ENCODE measurements around the gene FDX1.

The FDX1 gene

DNA sequence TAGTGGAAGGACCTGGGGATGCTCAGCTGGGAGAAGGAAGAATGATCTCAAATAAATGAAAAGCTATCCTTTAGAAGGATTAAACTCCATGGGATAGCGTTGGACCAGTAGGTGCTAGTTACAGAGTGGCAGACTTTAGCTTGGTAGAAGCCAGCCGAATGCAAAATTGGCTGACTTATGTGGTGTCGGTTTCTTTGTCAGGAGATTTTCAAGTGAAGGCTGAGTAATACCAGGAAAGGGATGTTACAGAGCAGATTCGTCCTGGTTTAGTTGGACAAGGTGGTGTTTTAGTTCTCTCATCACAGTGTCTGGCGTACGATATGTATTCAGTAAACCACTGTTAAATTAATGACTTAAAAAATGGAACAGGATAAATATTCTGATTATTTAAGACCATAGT is 26.0 kb downstream of the FDX1 start:
- TF ChIP-seq, protein P1, sequence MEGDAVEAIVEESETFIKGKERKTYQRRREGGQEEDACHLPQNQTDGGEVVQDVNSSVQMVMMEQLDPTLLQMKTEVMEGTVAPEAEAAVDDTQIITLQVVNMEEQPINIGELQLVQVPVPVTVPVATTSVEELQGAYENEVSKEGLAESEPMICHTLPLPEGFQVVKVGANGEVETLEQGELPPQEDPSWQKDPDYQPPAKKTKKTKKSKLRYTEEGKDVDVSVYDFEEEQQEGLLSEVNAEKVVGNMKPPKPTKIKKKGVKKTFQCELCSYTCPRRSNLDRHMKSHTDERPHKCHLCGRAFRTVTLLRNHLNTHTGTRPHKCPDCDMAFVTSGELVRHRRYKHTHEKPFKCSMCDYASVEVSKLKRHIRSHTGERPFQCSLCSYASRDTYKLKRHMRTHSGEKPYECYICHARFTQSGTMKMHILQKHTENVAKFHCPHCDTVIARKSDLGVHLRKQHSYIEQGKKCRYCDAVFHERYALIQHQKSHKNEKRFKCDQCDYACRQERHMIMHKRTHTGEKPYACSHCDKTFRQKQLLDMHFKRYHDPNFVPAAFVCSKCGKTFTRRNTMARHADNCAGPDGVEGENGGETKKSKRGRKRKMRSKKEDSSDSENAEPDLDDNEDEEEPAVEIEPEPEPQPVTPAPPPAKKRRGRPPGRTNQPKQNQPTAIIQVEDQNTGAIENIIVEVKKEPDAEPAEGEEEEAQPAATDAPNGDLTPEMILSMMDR (IDR thresholded peaks at IDR 0.05), result no peak

DNA sequence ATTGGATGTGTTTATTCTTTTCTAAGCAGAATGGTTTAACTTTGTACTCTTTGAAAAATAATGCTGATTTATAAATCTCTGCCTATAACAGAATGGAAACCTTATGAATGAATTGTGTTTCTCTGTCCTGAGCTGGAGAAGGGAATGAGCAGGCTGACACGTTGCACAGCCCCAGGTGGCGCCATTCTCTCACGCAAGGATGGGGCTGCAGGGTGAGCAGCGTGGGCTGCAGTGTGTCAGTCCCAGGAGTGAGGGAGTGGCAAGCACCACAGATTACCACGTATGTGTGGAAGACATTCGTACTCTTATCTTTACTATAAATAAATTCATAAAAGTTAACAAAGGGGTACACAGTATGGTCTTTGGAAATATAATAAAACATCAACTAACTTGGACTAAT is 33.4 kb downstream of the FDX1 start:
- Histone ChIP-seq H3K4me3 (no peak overlapping the region), H3K27ac (no peak overlapping the region)
- no peak for DNase-seq (ENCODE audit: low spot score)
- TF ChIP-seq, protein P1 (IDR thresholded peaks at IDR 0.05), result peak; percentile 11

More for the DNA sequence above, 26.0 kb downstream of the FDX1 start:
- no peak overlapping the region for H3K27ac ChIP-seq
- H3K4me3 ChIP-seq, result no peak overlapping the region
- no peak for DNase-seq (ENCODE audit: low spot score)

DNA sequence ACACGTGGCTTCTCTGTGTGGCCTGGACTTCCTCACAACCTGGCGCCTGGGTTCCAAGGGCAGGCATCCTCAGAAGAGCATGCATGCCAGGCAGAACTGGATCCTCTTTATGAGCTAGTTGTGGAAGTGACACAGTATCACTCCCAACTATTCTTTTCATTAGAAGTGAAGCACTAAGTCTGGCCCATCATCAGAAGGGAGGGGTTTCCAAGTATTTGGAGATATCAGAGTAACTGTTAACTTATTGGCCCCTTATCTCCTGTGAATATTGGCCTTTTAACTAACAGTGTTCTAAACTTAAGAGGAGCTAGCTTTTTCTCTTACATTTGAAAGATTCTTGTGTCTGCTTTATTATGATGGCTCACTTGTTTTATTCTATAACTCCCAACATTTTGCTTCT is 35.5 kb downstream of the FDX1 start:
- DNase-seq (ENCODE audit: low spot score), result no peak
- H3K27ac ChIP-seq, result no peak overlapping the region
- TF ChIP-seq, protein P1 (IDR thresholded peaks at IDR 0.05), result no peak
- no peak overlapping the region for H3K4me3 ChIP-seq

DNA sequence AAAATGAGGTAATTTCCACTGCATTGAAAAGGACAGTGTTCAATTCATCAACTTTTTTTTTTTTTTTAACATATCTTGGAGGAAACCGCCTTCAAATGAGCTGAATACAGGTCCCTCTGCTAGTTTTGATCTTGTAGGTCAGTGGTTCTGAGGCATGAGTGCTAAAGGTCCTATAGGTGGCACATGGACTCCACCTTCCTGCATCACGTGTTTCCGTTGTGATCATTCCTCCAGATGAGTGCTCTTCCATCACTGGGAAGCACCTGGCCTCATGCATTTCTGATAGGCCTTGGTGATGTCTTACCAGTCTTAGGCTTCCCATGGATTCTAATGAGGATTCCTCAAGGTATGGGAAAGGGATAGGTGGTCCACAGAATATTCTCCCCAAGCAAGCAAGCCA is 37.8 kb downstream of the FDX1 start:
- no peak overlapping the region for H3K27ac ChIP-seq
- no peak for DNase-seq (ENCODE audit: low spot score)
- H3K4me3 ChIP-seq, result no peak overlapping the region
- TF ChIP-seq, protein P1 (IDR thresholded peaks at IDR 0.05), result no peak

DNA sequence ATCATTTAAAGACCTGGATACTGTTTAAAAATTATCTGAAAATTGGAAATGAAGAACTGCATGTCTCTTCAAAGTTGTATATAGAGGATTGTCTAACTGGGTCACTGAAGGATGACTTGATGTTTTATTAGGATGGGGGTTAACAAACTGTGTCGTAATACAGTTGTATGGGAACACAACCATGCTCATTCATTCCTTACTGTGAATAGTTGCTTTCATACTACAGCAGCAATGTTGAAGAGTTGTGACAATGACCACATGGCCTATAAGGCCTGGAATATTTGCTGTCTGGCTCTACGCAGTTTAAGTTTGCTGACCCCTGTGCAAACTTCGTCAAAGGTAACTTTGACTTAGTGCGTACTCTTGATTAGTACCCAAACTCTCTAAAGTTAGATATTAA is 38.4 kb downstream of the FDX1 start:
- H3K27ac ChIP-seq, result no peak overlapping the region

DNA sequence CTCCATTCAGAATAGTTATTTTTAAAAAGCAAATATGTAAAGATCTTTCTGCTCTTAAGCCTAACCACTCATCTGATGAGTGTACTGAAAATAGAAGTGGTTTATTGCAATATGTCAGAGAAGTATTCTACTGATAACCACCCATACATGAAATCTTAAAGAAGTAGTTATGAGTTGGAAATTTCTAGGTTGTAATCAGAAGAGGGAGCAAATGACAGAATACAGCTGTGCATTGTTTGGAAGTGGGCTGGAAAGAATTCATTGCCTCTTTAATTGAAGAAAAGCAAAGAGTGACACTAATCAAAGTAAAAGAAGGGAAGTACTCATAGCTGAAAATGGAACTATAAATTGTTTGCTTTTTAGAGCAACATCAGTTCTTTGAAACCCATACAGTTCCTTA is 39.4 kb downstream of the FDX1 start:
- Histone ChIP-seq H3K27ac (no peak overlapping the region), H3K4me3 (no peak overlapping the region)
- DNase-seq (ENCODE audit: low spot score), result no peak
- TF ChIP-seq, protein P1 (IDR thresholded peaks at IDR 0.05), result no peak

More for the DNA sequence above, 38.4 kb downstream of the FDX1 start:
- TF ChIP-seq, protein P1 (IDR thresholded peaks at IDR 0.05), result no peak
- DNase-seq (ENCODE audit: low spot score), result no peak
- no peak overlapping the region for H3K4me3 ChIP-seq

DNA sequence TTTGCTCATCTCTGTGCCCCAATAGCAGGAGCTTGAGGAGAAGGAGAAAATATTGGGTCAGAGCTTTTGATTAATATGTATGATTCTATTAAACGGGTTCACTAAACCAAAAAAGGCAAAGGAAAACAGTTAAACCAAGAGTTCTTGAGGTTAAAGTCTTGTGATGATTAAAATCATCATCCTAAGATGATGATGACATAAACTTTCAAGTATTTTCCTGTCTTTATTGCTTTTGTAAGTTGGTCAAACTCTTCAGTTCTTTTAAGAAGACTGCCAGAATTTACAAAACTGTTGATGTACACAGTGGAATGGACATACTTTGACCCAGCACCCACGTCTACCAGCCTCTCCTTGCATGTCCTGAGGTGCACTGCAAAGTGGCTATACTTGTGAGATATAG is 41.0 kb downstream of the FDX1 start:
- Histone ChIP-seq H3K27ac (no peak overlapping the region), H3K4me3 (no peak overlapping the region)
- TF ChIP-seq, protein P1 (IDR thresholded peaks at IDR 0.05), result no peak
- DNase-seq (ENCODE audit: low spot score), result no peak
